Measurements from ENCODE around the gene KRT6B. TPM values are rescaled to one million over a fixed set of nuclear protein-coding genes. Genes with fewer than 3 reads are reported as not detected.

The KRT6B gene
- total and polyA plus RNA-seq, 2 experiments from 2014 or later = not detected

GRCh38 chr12:52439420-52439819 is 12.5 kb downstream of the KRT6B start (continued):
- TF ChIP-seq ZNF462 (CRISPR knock-in tag; IDR thresholded peaks at IDR 0.05) = no peak
- TF ChIP-seq, protein P1, sequence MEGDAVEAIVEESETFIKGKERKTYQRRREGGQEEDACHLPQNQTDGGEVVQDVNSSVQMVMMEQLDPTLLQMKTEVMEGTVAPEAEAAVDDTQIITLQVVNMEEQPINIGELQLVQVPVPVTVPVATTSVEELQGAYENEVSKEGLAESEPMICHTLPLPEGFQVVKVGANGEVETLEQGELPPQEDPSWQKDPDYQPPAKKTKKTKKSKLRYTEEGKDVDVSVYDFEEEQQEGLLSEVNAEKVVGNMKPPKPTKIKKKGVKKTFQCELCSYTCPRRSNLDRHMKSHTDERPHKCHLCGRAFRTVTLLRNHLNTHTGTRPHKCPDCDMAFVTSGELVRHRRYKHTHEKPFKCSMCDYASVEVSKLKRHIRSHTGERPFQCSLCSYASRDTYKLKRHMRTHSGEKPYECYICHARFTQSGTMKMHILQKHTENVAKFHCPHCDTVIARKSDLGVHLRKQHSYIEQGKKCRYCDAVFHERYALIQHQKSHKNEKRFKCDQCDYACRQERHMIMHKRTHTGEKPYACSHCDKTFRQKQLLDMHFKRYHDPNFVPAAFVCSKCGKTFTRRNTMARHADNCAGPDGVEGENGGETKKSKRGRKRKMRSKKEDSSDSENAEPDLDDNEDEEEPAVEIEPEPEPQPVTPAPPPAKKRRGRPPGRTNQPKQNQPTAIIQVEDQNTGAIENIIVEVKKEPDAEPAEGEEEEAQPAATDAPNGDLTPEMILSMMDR (conservative IDR thresholded peaks at IDR 0.05; ENCODE audit: low read depth in 2 of 2) = no peak
- TF ChIP-seq, protein P2, sequence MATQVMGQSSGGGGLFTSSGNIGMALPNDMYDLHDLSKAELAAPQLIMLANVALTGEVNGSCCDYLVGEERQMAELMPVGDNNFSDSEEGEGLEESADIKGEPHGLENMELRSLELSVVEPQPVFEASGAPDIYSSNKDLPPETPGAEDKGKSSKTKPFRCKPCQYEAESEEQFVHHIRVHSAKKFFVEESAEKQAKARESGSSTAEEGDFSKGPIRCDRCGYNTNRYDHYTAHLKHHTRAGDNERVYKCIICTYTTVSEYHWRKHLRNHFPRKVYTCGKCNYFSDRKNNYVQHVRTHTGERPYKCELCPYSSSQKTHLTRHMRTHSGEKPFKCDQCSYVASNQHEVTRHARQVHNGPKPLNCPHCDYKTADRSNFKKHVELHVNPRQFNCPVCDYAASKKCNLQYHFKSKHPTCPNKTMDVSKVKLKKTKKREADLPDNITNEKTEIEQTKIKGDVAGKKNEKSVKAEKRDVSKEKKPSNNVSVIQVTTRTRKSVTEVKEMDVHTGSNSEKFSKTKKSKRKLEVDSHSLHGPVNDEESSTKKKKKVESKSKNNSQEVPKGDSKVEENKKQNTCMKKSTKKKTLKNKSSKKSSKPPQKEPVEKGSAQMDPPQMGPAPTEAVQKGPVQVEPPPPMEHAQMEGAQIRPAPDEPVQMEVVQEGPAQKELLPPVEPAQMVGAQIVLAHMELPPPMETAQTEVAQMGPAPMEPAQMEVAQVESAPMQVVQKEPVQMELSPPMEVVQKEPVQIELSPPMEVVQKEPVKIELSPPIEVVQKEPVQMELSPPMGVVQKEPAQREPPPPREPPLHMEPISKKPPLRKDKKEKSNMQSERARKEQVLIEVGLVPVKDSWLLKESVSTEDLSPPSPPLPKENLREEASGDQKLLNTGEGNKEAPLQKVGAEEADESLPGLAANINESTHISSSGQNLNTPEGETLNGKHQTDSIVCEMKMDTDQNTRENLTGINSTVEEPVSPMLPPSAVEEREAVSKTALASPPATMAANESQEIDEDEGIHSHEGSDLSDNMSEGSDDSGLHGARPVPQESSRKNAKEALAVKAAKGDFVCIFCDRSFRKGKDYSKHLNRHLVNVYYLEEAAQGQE (IDR thresholded peaks at IDR 0.05; ENCODE audit: unreplicated experiment) = no peak
- no peak for TF ChIP-seq POLR2AphosphoS5 (IDR thresholded peaks at IDR 0.05; ENCODE audit: low read depth)
- TF ChIP-seq ZNF331 (CRISPR knock-in tag; IDR thresholded peaks at IDR 0.05; ENCODE audit: low read depth) = no peak
- TF ChIP-seq NANOG (IDR thresholded peaks at IDR 0.05; ENCODE audit: borderline replicate concordance) = no peak
- no peak for TF ChIP-seq ZNF114 (CRISPR knock-in tag; IDR thresholded peaks at IDR 0.05)
- TF ChIP-seq EZH2phosphoT487 (IDR thresholded peaks at IDR 0.05; ENCODE audit: unreplicated experiment) = no peak
- no peak for TF ChIP-seq STAT1 (IDR thresholded peaks at IDR 0.05; ENCODE audit: unreplicated experiment)
